Stimulated activated CD4-positive, alpha-beta T cell treated with anti-CD3 and anti-CD28 coated beads, Interleukin-4, amount 100 ng/mL, for 4 hours (primary cell): ENCODE data around the gene NR2E3.

ENCODE experiments used
- DNase-seq, 2 experiments: peaks; one replicate each; pipeline ENCODE4 v3.0.0-alpha.2; 2020

The NR2E3 gene

DNA sequence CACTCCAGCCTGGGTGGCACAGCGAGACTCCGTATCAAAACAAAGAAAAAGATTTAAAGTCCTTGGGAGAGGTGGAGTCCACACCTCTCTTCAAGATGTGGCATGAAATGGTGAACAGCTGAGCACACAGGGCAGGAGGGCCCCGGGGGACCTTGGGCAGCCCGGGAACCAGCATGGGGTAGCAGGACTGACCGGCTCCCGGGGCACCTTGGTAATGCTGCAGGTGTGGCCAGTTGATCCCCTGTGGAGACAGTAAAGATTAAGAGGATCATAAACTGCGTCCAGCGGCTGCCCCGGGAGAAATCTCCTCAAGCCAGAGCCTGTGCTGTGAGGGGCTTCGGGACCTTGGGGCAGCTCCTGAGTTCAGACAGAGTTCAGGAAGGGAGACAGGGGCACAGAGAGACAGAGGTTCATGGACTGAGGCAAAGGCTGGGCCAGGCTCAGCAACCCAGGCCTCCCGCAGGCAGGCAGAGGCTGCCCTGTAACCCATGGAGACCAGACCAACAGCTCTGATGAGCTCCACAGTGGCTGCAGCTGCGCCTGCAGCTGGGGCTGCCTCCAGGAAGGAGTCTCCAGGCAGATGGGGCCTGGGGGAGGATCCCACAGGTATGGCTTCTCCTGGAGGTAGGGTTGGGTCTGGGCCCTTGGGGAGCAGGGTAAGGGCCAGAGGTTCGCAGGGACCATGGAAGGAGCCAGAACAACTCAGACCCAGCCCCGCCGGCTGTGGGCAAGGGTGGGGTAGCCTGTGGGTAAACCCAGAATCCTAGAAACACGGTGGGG lies at the start of gene NR2E3:
Gene NR2E3, plus strand, starts transcription at position 299 of the 780 bp plus-strand sequence. Its CDS starts 190 bp downstream, at position 489.
- DNase-seq, result no peak

DNA sequence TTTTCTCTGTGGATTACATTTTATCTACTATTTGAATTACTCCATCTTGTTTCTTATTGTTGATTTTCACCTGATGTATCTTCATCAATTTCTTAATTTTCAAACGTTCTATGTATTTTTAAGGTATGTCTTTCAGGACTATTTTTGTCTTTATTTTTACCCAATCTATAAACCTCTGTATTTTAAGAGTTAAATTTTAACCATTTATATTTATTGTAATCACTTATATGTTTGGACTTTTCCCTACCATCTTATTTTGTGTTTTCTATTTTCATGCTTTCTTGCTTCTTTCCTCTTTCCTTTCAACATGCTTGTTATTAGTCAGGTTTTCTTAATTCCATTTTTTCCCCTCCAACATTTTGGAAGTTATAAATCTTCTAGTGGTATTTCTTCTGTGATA lies 49.5 kb upstream of the NR2E3 start:
- DNase-seq, result no peak

DNA sequence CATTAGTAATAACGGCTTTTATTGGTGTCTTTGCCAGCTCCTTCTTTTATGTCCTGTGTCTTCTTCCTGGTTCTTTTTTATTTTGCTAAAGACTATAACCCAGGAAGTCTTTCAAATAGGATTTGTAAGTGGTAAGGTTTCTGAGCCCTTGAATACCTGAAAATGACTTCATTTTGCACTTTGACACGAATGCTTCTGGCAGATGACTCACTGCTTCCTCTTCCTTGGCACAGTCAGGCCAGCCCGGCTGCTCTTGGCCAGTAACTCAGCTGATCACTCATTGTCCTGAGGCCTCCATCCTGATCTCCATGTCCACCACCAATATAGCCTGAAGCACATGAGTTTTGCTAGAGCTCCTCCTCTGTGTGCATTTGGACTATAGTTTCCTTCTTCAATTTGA lies 48.7 kb upstream of the NR2E3 start:
- DNase-seq, result no peak

DNA sequence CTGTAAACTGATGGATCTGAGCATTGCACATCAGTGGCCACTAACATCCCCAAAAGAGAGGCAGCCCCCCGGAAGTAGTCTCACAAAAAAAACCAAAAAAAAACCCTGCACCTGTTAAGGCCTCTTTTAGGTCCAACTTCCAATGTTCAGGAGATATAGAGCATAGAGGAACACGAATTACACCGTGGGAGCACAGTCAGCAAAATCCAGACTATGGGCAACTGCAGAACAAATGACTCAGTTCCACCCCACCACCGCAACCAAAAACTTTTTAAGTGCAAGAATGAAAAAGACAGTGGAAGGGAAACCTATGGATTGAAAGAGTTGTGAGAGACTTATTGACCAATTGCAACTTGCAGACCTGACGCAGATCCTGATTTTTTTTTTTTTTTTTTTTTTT lies 42.2 kb upstream of the NR2E3 start:
- no peak for DNase-seq

- no peak for DNase-seq
Measured at GRCh38 chr15:71773206-71773859, 37.0 kb upstream of the NR2E3 start.

GRCh38 chr15:71775856-71776255 lies 34.5 kb upstream of the NR2E3 start:
- no peak for DNase-seq

DNA sequence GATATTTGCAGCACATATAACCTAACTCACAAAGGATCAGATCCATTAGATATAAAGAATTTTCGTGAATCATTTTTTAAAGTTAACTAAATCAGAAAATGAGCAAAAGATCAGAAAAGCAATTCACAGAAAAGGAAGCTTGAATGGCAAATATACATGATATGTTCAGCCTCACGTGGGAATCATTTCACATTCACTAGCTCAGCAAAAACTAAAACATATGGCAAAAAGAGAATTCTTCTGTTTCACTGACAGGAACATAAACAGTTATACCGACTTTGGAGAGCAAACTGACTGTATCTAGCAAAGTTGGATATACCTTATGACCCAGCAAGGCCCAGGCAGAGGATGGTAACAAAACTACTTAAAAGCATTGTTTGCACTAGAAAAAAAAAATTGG lies 34.0 kb upstream of the NR2E3 start:
- no peak for DNase-seq

DNA sequence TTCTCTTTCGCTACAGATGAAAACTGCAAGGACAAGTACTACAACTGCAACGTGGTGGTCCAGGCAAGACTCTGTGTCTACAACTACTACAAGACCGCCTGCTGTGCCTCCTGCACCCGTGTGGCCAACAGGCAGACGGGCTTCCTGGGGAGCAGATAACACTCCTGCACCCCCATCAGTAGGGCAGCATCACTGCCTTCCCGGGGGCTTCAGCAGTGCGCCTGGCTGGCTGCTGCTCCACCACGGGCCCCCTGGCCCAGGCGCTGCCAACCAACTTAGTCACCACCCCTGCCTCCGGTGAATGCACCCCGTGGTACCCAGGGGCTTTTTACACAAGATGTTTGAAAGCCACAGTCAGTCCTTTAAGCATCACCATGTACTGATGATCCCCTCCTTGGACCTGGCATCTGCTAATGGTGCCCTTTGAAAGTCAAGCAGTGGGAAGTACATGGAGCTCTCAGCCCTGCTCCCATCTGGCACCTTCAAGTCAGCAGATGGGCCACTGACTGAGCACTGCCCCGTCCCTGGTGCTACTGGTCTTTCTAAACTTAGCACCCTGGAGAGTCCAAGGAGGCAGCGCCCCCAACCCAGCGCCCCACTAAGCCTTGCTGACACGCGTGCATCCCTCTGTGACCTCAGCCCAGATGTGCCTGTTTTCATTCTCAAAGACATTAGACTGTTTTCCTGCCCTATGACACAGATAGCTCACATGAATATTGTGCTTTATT lies 33.0 kb upstream of the NR2E3 start:
- DNase-seq, result no peak

GRCh38 chr15:71779073-71779797 lies 31.1 kb upstream of the NR2E3 start:
- no peak for DNase-seq

GRCh38 chr15:71780115-71780976 lies 30.0 kb upstream of the NR2E3 start:
- DNase-seq, result peak; percentile 16 to 31

DNA sequence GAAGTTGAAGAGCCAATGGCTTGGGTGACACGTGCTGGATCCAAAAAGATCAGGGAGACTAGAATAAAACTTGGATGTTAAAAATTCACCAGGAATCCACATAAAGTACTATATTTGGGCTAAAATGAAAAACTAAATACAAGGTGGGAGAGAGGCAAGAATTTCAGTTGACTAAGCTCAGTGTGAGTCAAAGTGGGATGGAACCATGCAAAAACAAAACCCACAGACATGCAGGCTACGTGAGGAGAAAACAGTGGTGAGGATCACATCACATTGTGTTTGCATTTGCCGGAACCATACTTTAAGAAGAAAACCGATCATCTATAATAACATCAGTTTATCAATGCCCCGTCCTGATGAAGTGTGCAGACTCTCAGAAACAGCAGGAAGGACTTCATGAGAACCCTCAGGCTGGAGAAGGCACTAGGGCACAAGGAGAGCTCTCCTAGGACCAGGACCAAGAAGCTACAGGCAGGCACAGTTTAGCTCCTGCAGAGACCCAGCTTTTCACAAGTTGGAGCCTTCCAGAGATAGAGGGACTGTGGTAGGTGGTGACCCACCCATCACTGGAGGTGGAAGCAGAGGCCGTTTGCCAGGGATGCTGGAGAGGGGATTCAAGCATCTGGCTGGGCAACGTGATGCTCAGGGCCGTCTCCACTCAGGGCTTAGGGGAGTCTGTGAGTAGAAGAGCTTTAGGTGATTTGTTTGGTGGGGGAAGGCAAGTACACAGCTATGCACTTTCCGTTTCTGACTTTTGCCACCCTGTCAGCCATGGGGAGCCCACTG lies 29.0 kb upstream of the NR2E3 start:
- no peak for DNase-seq

GRCh38 chr15:71781965-71782265 lies 28.4 kb upstream of the NR2E3 start:
- DNase-seq, result no peak

- DNase-seq, result no peak
Measured at GRCh38 chr15:71782422-71783165, 27.8 kb upstream of the NR2E3 start.

- peak in 1 of 2 experiments; percentile 10 for DNase-seq
Measured at GRCh38 chr15:71784719-71785118, 25.6 kb upstream of the NR2E3 start.

- DNase-seq, result no peak
Measured at GRCh38 chr15:71785996-71786395, 24.4 kb upstream of the NR2E3 start.

- DNase-seq, result no peak
Measured at GRCh38 chr15:71786673-71787072, 23.7 kb upstream of the NR2E3 start.

DNA sequence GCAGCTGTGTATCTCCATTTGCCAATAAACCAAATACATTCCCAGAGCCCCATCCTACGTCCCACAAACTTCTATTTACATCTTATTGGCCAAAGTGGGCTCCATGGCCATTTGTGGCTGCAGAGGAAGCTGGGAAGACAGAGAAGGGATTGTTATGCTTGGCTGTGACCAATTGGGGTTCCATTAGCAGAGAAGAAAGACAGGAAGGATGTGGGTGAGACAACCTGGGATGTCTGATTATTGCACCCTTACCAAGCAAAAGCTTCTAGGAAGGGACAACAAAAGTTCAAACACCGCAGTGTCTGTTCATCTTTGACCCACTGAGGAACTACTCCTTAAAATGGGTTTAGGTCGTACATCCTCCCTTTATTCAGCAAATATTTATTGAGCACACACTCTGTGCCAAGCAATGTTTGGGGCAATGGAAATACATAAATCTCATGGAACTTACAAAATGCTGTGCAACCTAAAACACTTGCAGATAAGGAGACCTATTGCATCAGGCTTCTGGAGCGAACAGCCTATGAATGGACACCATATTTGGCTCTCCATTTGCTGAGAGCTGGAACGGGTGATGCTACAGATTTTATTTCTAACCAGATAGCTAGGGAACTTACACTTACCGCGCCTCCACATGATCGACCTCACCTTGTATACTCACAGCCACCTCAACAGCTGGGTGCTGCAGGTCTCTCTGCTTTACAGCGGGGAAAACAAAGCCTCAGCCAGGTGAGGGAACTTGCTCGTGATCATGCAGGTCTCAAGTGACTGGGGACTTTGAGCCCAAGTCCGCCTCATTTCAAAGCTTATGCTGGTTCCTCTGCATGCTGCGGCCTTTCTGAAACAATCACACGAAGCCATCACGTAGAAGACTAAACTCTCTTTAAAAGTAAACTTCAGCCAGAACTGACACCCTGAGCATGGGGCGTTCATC lies 21.4 kb upstream of the NR2E3 start:
- DNase-seq, result no peak

DNA sequence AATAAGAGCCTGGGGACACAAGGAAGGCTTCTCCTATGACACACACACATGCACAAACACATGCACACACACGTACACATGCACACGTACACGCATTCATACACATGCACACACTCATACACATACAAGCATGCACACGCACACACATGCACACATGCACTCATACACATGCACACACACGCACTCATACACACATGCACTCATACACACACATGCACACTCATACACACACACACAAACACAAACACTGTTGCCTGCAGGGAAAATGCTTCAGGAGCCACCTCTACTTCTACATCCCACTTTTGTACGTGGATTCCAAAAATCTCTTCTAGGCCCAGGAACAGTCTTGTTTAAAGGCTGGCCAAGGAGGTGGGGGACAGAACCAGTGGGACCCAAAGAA lies 20.7 kb upstream of the NR2E3 start:
- DNase-seq, result no peak

GRCh38 chr15:71790081-71790480 lies 20.3 kb upstream of the NR2E3 start:
- DNase-seq, result no peak

DNA sequence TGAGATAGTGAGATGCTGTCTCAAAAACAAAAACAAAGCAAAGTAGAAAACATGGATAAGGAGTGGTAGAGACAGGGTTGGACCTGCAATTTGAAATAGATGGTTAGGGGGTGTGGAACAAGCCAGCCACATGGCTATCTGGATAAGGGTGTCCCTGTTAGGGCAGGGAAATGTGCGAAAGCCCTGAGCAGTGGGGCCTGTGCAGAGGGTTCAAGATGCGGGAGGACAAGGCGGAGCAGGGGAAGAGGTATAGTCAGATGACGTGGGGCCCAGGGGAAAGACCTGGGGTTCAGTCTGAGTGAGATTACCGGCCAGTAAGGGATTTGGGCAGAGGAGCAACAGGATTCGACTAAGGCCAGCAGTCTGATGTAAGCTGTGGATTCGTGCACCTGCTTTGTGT lies 18.4 kb upstream of the NR2E3 start:
- no peak for DNase-seq
